Central memory CD4-positive, alpha-beta T cell (primary cell): ENCODE data around the gene ACOT6.
A peak's percentile ranks its signal among the peaks of the same experiment; 100 is the strongest.
"Not testable (repeated sequence)": the region's sequence is repeated elsewhere in the genome, so short reads cannot be mapped to it uniquely, and the experiment has no call there.

ENCODE experiments used
- DNase-seq: peaks from one replicate; pipeline ENCODE4 v3.0.0; 2022
- total RNA-seq, 3 experiments: gene quantifications; one replicate each; lab custom pipeline; 2026; lab: John Stamatoyannopoulos, UW

The ACOT6 gene
- total RNA-seq, result 0 to 0.05 (median 0.04) reads per million in 3 experiments

- DNase-seq, result peak; percentile 69
Measured at GRCh38 chr14:73612339-73613045, at the start of gene ACOT6. Gene ACOT6, plus strand, starts transcription at chr14:73612517. Its CDS starts 55 bp downstream, at chr14:73612572.

DNA sequence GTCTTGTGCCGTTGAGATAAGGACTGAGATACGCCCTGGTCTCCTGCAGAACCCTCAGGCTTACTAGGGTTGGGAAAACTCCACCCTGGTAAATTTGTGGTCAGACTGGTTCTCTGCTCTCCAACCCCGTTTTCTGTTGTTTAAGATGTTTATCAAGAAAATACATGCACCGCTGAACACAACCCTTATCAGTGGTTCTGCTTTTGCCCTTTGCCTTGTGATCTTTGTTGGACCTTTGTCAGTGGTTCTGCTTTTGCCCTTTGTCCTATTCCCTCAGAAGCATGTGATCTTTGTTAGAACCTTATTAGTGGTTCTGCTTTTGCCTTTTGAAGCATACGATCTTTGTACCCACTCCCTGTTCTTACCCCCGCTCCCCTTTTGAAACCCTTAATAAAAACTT lies 49.6 kb upstream of the ACOT6 start:
- not testable (repeated sequence) for DNase-seq

DNA sequence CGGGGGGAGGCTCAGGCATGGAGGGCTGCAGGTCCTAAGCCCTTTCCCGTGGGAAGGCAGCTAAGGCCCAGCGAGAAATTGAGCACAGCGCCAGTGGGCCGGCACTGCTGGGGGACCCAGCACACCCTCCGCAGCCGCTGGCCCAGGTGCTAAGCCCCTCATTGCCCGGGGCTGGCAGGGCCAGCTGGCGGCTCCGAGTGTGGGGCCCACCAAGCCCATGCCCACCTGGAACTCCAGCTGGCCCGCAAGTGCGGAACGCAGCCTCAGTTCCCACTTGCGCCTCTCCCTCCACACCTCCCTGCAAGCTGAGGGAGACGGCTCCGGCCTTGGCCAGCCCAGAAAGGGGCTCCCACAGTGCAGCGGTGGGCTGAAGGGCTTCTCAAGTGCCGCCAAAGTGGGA lies 45.9 kb upstream of the ACOT6 start:
- not testable (repeated sequence) for DNase-seq

GRCh38 chr14:73566935-73567334 lies 45.4 kb upstream of the ACOT6 start:
- DNase-seq, result not testable (repeated sequence)

DNA sequence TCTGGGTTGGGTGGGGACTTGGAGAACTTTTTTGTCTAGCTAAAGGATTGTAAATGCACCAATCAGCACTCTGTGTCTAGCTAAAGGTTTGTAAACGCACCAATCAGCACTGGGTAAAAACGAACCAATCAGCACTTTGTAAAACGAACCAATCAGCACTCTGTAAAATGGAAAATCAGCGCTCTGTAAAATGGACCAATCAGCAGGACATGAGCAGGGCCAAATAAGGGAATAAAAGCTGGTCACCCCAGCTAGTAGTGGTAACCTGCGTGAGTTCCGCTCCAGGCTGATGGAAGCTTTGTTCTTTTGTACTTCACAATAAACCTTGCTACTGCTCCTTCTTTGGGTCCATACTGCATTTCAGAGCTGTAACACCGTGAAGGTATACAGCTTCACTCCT lies 45.0 kb upstream of the ACOT6 start:
- DNase-seq, result no peak

GRCh38 chr14:73567951-73568885 lies 44.1 kb upstream of the ACOT6 start:
- no peak for DNase-seq

DNA sequence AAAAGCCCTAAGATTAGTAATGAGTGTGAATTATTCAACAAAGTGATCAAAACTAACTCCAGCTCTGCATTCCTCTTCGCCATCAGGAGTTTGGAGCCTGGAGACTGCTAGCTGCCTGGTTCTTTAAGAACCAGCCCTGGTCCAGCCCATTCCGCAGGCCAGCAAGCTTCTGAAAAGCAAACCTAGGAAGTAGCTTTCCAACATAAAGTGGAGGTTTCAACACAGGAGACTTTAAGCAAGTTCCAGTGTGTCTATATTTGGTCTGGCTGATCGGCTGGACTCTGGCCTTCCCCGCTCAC lies 43.5 kb upstream of the ACOT6 start:
- DNase-seq, result not testable (repeated sequence)

DNA sequence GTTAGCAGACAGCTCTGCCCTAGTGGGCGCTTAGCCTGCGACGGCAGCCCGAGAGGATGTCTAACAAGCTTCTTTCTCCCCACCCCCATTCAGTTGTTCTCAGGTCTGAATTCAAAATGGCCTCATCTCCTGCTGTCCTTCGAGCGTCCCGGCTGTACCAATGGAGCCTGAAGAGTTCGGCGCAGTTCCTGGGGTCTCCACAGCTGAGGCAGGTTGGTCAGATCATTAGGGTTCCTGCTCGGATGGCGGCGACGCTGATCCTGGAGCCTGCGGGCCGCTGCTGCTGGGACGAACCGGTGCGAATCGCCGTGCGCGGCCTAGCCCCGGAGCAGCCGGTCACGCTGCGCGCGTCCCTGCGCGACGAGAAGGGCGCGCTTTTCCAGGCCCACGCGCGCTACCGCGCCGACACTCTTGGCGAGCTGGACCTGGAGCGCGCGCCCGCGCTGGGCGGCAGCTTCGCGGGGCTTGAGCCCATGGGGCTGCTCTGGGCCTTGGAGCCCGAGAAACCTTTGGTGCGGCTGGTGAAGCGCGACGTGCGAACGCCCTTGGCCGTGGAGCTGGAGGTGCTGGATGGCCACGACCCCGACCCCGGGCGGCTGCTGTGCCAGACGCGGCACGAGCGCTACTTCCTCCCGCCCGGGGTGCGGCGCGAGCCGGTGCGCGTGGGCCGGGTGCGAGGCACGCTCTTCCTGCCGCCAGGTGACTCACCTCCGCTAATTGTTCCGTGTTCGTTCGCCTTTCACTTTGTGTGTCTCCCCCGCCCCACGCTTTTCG lies 42.9 kb upstream of the ACOT6 start, which contains the start of gene ACOT2:
TSS of gene ACOT2 (plus strand) at position 29 of the 774 bp plus-strand sequence. CDS start at position 57, 28 bp downstream.
- peak; percentile 75 for DNase-seq

DNA sequence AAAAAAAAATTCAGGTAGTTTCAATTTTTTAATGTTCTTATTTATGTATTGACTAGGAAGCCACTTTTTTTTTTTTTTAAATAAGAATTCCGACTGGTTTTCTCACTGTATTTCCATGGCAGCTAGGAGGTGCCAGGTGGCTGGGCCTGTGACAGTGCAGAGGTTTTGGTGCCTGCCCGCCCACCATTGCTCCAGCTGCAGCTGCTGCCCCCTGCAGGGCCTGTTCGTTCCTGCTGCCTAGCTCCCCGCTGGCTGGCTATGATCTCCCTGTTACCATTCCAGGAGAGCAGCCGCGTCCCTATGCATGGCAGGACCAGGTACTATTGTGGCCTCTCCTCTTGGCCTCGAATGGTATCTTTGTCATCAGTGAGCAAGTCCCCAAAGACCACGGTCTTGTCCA lies 41.4 kb upstream of the ACOT6 start:
- peak; percentile 64 for DNase-seq

DNA sequence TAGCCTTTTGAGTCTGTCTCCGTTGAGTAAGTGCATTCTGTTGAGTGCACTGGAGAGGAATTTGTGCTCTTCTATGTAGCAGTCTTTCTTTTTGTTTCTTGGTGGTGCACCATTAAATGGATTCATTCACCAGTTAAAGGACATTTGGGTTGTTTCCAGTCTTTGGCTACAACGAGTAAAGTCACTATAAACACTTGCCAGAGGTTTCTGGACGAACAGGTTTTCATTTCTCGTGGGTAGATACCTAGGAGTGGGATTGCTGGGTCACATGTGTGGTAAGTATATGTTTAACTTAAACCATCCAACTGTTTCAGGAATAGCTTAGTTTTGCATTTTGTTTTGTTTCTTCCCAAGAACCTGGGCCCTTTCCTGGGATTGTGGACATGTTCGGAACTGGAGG lies 39.3 kb upstream of the ACOT6 start:
- DNase-seq, result not testable (repeated sequence)

GRCh38 chr14:73573740-73574139 lies 38.6 kb upstream of the ACOT6 start:
- DNase-seq, result not testable (repeated sequence)

GRCh38 chr14:73574251-73574650 lies 38.1 kb upstream of the ACOT6 start:
- DNase-seq, result not testable (repeated sequence)

GRCh38 chr14:73576391-73576790 lies 35.9 kb upstream of the ACOT6 start:
- DNase-seq, result no peak

DNA sequence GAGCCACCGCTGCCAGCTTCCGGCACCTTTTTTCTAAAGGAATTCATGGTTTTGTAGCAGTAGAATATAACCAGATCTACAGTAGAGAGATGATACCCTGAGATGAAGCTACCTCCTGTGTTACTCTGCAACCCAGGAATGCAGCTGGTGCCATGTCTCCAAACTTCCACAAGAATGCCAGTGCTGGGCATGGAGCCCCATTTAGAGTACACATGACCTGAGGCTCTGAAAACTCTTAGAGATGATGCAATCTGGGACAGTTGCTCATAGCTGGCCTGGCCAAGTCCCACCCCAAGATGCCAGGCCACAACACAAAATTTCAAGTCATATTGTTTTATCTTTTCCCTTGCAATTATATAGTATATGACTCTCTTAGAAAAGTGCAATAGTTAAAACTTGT lies 35.1 kb upstream of the ACOT6 start:
- DNase-seq, result not testable (repeated sequence)

DNA sequence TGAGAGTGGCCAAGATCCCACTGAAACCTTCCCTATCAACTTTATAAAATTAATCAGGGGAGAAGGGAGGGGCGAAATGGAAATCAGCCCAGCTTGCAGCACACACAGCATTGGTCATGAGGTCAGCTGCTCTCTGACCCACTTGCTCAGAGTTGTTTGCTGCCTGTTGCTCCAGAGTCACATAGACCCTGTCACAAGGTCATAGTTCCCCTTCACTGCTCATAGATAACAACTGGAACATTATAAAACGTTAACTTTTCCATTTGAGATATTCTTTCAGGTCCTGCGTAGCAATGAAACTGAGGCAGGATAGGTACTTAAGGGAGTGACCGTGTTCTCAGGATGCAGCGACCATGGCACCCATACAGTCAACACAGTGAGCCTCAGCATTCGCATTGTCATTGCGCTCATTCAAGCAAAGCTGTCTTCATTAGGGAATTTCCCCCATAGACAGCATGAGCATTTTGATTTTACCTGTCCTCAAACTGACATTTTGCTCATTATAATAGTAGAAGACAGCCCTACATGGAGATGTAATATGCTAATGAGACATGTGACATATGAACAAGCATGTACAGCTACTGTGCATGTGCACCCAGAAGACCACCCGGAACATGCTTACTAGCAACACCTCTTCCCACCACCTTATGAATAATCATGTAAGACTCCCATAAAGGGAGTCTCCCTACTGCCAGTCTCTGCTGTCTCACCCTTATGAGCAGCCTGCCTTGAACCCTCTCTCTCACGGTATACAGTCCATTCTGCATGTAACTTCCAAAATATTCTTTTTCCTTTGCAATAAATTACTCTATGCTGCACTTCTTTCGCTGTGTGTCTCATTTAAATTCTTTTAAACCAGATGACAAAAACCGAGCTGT lies 30.0 kb upstream of the ACOT6 start:
- DNase-seq, result not testable (repeated sequence)

GRCh38 chr14:73588695-73589094 lies 23.6 kb upstream of the ACOT6 start:
- no peak for DNase-seq

- no peak for DNase-seq
Measured at GRCh38 chr14:73589116-73589515, 23.2 kb upstream of the ACOT6 start.

- not testable (repeated sequence) for DNase-seq
Measured at GRCh38 chr14:73590673-73591004, 21.7 kb upstream of the ACOT6 start.

GRCh38 chr14:73591690-73592449 lies 20.4 kb upstream of the ACOT6 start, which contains the start of gene ACOT4:
Gene ACOT4, plus strand, starts transcription at chr14:73591873. Its CDS starts 87 bp downstream, at chr14:73591960.
- peak; percentile 68 for DNase-seq

- no peak for DNase-seq
Measured at GRCh38 chr14:73594491-73594890, 17.8 kb upstream of the ACOT6 start.

DNA sequence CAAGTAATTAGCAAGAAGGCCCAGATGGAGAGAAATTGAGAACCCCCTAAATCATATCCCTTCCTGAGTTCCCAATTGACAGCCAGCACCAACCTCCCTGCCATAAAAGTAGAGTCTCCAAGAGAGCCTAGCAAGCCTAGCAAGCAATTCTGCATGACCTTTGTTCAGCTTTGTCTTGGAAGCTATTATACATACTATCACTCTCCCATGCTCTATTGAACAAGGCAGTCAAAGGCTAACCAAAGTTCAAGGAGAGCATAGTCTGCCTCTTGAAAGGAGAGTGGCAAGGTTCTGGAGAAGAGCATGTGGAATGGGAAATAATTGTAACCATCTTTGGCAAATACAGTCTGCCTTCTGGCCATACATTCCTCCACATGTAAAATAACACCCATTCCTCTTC lies 12.8 kb upstream of the ACOT6 start:
- DNase-seq, result no peak
